GM19035 (cell line): ENCODE results near the gene PLD4.

ENCODE experiments used
- ATAC-seq: cut with Tn5 transposase; IDR thresholded peaks from one replicate; pipeline ENCODE4 v1.9.1; 2021; ENCODE audit not compliant: unreplicated experiment

PLD4 gene

DNA sequence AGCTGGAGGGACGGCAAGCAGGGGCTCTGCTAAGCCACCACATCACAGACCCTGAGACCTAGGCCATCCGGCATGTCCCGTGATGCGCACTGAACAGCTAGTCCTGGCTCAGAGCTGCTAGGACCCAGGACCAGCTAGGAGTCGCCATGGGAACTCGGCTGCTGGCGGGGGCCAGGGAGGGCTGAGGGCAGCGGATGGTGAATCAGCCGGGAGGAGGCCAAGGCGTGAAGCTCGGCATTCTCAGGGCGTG, 48.4 kb downstream of the PLD4 start:
- ATAC-seq, result no peak

DNA sequence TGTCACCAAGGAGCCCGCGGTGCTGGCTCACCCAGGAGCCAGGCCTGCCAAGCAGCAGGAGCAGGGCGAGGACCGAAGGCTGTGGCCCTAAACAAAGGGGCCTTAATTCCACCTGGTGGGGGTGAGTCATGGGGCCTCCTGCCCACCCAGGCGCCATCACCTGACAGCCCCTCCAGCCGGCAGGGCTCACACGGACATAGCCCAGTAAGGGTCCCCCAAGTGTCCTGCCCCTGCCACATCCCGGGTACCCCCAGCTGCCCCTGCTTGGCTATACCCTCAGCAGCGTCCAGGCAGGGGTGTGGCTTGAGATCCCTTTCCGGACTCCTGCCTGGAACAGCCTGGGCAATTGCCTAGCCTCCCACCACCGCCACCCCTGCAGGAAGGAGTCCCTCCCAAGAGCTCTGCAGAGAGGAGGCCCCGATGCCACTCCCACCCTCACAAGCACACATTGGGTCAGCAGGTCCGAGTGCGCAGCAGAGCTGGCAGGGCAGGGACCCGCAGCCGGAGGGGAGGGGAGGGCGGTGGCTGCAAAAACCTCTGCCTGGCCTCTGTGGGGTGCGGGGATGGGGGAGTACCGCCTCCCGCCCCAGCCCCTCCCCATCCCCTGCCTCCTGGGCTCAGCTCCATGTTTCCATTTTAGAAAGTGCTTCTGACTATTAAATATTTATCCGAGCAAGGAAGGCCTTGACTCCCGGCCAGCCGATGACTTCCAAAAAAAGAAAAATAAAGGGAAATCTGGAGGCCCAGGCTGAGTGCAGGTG, 48.9 kb downstream of the PLD4 start:
- ATAC-seq, result no peak

DNA sequence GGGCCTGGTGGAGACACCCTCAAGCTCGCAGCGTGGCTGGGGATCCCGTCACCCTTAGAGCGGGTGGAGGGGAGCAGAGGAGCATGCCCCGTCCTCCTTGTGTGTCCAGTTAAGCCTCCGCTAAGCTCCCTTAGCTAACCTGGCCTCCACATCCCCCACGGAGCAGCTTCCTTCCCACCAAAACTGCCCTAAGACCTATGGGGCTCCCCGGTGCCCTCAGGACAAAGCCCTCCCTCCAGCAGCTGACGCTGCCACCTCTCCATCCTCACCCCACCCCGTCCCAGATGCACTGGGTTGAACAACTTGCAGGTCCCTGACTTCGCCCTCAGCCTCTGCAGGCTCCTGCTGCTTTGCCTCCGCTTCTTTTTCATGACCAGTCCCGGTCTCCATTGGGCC, 49.5 kb downstream of the PLD4 start:
- no peak for ATAC-seq

DNA sequence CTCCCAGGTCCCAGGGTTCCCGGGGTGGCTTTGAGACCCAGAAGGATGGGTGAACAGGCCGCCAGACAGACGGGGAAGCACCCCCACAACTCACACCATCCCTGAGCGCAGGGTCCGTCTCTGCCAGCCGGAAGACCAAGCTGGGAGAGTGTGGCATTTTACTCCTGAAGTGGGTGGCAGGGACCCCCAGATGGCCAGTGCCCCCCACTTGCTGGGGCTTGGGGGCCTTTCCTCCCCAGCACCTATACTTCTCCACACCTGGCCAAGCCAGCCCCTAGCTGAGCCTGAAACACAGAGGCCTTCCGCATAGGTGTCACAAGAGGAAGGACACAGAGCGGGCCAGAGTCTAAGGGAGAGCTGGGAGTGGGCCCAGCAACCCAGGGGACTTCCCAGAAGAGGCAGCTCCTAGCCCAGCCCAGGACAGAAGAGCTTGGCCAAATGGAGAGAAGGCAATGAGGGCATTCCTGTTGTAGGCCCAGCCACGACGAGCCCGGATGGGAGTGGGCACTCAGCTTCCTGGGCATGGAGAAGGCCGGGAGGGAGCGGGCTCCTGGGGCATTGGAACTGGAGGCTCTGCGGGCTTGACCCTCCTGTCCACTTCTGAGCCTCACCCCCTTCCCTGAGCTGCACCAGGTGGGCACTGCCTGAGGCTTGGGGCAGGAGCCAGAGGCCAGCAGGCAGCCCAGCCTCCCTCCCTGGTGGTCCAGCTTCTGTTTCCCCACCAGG, 50.1 kb downstream of the PLD4 start:
- no peak for ATAC-seq

DNA sequence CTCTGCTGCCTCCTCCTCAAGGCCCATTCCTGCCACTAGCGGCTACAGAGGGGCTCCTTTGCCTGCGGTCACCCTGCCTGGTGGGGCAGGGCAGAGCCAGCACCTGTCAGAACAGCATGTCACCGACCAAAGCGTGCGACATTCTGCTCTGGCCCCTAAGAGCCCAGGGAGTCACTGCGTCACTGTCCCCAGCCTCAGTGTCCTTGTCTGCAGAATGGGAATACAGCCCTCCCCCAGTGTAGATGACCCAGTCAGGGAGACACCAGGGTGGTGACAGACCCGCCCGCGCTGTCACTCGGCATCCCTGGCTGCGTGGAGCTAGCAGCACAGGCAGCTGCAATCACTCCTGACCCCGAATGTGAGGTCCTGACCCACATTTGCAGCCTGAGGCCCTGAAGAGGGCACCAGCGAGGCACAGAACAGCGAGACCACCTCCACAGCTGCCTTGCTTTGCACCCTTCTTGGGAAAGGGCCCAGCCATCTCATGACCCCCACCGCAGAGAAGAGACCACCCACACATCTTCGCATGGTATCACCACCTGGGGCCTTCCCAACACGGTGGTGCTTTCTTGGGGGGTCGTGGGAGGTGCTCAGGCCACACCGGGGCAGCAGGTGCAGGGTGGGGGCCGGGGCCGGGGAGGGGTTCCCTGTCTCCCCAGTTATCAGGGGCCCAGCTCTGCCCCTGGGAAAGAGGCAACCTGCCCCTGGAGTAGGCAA, 51.0 kb downstream of the PLD4 start:
- peak; percentile 15 for ATAC-seq

DNA sequence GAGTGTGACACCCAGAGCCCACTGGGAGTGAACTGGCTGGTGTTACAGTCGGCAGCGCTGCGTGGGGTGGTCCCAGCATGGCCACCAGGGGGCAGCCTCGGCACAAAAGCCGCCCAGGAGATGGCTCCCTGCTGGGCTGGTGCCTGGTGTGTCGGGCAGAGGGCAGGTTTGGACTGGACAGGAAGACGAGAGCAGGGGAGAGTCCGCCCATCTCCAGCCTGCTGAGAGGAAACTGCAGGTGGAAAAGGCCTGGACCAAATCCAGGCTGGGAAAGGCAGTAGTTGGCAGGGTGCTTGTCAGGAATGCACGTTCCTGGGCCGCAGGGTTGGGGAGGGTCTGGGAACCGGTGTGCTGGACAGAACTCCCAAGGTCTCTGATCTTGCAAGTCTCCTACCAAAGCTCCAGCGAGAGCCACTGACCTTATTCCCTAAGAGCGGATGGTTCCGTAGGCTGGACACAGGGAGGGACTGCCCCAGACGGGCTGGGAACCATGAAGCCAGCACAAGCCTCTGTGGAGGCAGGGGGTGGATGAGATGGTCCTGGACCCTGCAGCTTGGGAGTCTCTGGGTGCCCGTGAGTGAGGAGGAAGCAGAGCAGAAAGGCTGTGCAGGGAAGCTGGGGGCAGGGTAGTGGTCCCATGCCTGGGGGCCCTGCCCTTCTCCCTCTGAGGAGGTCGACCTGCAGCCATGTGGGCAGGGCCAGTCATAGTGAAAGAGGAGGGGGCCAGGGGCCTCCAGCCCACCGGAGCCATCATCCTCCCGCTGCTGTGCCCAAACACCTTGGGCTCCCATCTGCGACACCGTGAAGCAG, 51.7 kb downstream of the PLD4 start:
- peak; percentile 52 for ATAC-seq

DNA sequence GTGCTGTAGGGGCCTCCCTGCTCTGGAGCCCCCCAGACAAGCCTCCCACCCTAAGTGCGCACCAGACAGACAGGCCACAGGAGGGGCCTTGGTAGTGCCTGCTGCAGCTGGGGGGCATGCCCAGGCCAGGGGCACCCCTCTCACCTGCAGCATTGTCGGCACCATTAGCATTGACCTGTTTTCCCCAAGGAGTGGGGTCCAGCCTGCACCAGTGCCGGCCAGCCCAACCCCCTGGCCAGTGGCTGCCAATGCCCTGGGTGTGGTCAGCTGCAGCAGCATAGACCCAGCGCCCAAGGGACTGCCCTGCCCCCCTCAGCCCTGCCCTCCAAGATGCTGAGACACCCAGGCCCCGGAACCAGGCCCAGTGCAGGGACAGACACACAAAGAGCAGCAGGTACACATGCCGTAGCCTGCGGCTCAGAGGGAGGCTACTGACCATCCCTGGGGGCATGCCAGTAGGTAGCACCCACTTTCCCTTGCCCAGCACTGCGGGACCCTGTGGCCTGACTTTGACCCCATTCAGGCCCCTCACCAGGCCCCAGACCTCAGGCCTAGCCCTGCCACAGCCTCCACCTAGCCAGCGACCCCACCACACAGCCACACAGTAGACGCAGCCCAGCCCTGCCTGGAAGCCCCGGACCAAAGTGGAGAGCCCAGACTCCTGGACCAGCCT, 52.5 kb downstream of the PLD4 start:
- no peak for ATAC-seq

DNA sequence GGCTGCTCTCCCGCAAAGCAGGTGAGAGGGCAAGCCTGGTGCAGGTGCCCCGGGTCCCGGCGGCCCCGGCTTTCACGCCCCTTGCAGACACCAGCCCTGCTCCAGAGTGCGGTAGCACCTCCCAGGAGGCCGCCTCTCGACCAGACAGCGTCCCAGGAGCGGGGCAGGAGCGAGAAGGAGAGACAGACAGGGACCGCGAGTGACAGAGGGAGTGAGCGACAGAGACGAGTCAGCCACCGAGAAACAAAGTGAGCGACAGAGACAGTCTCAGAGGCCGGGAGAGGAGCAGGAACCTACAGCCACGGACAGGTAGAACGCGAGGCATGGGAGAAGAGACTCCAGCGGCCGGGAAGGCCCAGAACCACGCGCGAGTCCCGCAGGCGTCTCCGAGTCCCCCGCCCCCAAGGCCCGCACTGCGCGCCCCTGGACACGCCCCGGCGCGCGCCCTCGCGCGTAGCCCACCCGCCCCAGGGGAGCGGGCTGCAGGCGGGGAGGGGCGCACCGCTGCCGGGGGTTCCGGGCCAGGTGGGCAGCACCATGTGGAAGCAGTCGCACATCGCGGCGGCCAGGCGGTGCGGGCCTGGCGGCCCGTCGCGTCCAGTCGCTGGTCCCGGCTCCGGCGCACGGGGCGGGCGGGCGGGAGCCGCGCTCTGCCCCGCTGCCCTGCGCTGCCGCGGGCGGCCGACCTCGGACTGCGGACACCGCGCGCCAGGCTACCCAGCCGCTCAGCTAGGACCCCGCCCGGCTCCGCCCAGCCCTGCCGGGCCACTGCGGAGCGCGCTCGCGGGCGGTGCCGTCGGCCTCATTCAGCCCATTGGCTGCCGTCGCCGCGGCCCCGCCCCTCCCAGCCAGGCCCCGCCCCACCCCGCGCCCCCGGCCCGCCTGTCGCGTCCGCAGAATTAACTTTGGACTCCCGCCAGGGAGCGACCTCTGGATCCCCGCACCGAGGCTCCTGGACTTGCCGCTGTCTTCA, 53.3 kb downstream of the PLD4 start, which contains the start of gene AHNAK2:
Gene AHNAK2 (minus strand): TSS at position 694 of the 973 bp plus-strand sequence. CDS start 137 bp downstream, at position 557.
- no peak for ATAC-seq

DNA sequence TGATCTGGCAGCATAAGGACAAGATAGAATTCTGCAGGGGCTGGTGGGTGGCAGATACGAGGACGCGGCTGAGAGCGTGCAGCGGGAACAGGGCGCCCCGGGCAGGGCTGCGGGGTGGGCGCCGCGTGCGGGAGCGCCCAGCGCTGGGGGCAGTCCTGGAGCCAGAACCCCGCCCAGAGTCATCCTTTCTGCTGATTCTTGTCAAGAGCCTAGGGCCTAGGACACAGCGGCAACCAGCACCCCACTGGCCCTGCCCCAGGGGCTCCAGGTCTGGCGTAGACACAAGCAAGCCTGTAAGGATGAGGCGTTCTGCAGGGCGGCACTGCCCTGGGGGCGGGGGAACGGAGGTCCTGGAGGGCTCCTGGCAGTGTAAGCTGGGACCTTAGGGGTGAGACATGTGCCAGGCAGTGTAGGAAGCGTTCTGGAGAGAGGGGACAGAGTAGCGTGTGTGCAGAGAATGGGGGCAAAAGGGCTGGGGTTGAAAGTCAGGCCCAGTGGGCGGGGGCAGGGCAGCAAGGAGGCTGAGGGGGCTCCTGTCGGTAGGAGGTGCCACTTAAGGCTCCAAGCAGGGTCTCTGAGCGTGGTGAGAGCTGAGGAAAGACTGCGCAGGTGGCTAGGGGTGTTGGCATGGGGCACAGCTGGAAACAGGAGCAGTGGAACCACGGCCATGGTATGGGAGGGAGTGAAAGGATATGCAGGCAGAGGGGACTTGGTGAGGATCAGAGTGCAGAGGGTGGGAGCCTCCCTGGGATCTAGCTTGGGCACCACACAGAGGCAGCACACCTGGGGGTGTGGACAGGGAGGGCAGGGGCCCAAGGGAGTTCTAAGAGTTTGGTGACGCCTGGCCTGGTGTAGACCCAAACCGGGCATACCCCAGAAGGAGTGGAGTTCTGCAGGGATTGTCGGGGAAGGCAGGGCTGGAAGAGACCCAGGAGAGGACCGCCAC, 54.3 kb downstream of the PLD4 start:
- ATAC-seq, result no peak

DNA sequence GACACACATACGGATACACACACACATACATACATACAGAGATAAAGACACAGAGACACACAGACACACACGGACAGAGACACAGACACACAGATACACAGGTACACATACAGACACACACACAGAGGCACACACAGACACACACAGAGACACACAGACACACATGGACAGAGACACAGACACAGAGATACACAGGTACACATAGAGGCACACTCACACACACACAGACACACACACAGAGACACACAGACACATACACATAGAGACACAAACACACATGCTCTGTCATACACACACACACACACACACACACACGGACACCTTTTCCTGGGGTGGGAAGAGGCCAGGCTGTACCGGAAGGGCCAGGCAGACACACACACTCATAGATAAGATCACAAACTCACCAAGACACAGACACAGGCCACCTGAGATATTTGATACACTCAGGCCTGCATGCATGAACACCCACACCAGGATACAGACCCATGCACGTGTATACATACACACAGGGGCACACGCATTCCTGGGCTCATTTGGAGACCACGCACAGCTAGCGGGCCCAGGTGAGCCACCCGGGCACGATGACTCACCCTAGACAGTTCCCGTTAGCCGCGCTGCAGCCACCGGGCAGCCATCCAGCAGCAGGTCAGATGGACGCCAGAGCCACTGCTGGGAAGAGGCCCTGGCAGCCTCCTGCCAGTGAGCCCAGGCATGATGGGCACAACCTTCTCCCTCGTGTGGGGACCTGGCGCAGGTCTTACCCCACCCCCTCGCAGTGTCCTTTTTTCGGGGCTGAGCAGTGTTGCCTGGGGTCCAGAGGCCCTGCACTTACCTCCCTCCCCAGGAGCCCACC, 55.3 kb downstream of the PLD4 start:
- no peak for ATAC-seq

DNA sequence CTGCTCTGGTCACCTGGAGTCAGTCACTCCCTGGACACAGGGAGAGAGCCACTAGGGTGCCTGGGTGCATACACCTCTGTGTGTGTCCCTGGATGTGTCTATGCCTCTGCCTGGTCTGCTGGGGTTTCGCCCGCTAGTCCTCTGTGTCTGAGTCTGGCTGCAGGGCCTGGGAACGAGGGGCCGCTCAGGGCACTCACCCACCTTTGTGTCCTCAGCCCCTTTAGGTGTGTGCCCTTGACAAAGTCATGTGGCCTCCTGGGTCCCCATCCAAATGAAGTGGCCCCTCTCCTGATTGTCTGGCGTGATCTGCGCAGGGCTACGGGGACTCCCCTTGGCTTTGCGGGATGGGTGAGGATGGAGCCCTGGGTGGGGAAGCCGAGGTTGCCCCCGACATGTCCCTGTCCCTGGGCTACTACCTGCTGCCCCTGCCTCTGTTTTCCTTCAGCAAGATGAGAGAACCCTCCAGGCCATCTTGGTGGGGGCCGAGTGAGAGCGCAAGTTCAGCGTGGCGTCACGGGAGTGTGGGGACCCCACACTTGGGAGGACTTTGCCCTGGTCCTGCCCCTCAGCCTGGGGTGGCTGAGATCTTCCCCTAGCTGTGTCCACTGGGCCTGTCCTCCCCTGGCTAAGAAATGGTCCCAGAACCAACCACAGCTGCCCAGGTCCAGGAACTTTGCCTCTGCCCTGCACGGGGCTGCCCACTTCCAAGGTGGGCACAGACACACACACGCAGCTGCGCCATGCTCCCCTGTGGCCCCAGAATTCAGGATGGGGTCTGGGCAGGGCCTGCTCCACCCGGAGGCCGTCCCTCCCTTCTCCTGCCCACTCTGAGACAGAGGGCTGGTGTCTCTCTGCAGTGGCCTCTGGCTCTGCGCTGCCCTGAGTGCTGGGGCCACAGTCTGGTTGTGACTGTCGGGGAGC, 56.2 kb downstream of the PLD4 start:
- ATAC-seq, result no peak

DNA sequence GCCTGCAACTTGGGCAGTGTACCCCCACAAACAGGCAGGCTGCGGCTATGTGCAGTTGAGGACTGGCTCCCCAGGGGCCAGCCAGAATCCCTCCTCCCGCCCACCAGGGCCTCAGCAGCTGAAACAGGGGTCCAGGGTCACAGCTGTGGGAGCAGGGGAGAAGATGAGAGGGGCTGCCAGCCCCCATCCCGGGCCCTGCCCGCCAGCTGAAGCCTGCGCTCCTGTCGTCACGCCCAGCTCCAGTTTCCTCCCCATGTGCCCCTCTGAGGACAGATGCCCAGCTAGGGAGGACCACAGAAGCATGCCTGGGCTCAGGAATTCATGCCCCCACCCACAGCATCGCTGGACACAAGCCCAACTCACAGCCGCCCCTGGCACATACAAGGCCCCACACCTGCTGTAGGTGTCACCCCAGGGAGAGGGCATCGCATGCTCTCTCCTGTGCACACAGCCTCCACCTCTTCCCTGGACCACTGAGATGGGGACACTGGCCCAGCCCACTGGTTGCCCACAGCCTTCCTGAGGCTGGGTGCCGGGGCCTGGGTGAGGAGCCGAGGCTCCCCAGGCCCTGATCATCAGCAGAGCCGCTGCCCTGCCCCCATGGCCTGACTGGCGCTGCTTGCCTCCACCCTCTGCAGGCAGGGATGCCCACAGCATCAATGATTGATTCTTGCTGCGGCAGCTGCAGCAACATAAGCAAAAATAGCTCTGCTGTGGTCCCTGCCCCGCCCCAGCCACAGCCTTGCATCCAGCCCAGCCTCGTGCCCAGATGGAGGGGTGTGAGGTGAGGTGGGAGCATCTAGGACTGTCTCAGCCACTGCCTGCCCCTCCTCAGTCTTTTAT, 57.2 kb downstream of the PLD4 start:
- ATAC-seq, result no peak

DNA sequence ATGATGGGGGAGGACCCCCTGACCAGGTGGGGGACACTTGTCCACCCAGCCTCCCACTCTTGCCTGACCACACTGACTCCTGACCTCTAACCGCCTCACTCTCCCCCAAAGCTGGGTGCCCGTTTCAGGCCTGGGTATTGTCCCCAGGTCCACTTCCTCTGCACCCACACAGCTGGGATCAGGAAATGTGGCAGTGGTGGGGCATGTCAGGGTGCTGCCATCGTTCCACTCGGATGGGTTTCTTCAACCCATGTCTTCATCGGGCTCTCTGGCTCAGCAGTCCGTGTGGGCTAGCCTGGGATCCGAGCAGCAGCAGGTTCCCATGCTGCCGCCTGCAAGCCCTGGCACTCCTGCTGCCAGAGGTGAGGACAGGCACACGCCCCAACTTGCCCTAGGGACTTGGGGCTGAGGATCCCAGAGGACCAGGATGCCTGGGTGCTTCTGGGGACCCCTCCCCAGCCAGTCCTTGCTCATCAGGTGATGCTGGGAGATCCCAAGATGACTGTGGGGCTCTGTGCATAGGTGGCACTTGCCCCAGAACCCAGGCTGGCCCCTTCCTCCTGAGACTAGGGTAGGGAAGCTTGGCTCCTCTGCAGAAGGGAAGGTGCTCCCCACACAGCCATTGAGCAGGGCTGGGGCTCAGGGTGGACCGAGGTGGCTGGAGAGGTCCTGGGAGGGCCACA, 58.0 kb downstream of the PLD4 start:
- ATAC-seq, result no peak
